Loucy (cell line): ENCODE measurements around the gene LRRFIP1.

Source experiments
- H2AFZ ChIP-seq: fragments of 200-600 bp; sonication (generic); 2 replicates; pipeline ENCODE4 v1.6.0; 2016; ENCODE audit warnings: antibody characterized with exemption, mild to moderate bottlenecking, low read length, moderate library complexity
- H3F3A ChIP-seq: fragments of 200-600 bp; 2 replicates; pipeline ENCODE4 v1.6.0; 2016; ENCODE audit warnings: antibody characterized with exemption, low read depth, mild to moderate bottlenecking
- H3K27me3 ChIP-seq: fragments of 200-600 bp; sonication (generic); 2 replicates; pipeline ENCODE4 v1.6.1; 2014; ENCODE audit warnings: low read length, mild to moderate bottlenecking; ENCODE audit not compliant: insufficient read depth, poor library complexity, severe bottlenecking
- H3K36me3 ChIP-seq: fragments of 200-600 bp; sonication (generic); 2 replicates; pipeline ENCODE4 v1.6.1; 2016; ENCODE audit warnings: low read length; ENCODE audit not compliant: insufficient read depth
- H3K4me1 ChIP-seq: fragments of 200-600 bp; sonication (generic); 2 replicates; pipeline ENCODE4 v1.5.1; 2014; ENCODE audit warnings: low read length, mild to moderate bottlenecking; ENCODE audit not compliant: insufficient read depth, poor library complexity, severe bottlenecking
- H3K4me2 ChIP-seq: fragments of 200-600 bp; sonication (generic); 2 replicates; pipeline ENCODE4 v1.6.0; 2014; ENCODE audit warnings: antibody characterized with exemption, low read length, low read depth, mild to moderate bottlenecking; ENCODE audit not compliant: poor library complexity, severe bottlenecking
- H3K4me3 ChIP-seq: fragments of 200-600 bp; sonication (generic); 2 replicates; pipeline ENCODE4 v1.5.1; 2014; ENCODE audit warnings: low read length, mild to moderate bottlenecking, mixed read lengths; ENCODE audit not compliant: poor library complexity, severe bottlenecking
- H3K79me2 ChIP-seq: fragments of 200-600 bp; sonication (generic); 2 replicates; pipeline ENCODE4 v1.6.1; 2014; ENCODE audit warnings: low read length; ENCODE audit not compliant: insufficient read depth
- H3K9ac ChIP-seq: fragments of 200-600 bp; sonication (generic); 2 replicates; pipeline ENCODE4 v1.6.0; 2014; ENCODE audit warnings: mild to moderate bottlenecking, low read depth, low read length, moderate library complexity; ENCODE audit not compliant: poor library complexity, severe bottlenecking
- H3K9me2 ChIP-seq: fragments of 200-600 bp; sonication (generic); replicated peaks from 2 replicates; pipeline ENCODE4 v1.6.1; 2016; ENCODE audit warnings: low read depth, low read length, mixed read lengths
- H3K9me3 ChIP-seq: fragments of 200-600 bp; sonication (generic); 2 replicates; pipeline ENCODE4 v1.6.1; 2014; ENCODE audit warnings: mild to moderate bottlenecking, antibody characterized with exemption, low read length, low read depth; ENCODE audit not compliant: insufficient read depth
- H4K20me1 ChIP-seq: fragments of 200-600 bp; sonication (generic); 2 replicates; pipeline ENCODE4 v1.6.0; 2014; ENCODE audit warnings: antibody characterized with exemption, low read length, mild to moderate bottlenecking; ENCODE audit not compliant: insufficient read depth, poor library complexity, severe bottlenecking
- CTCF ChIP-seq: fragments of 200-600 bp; sonication (generic); conservative IDR thresholded peaks from 2 replicates; pipeline ENCODE4 v1.5.1; 2014; ENCODE audit warnings: mild to moderate bottlenecking, antibody characterized with exemption, low read length
- EZH2phosphoT487 ChIP-seq: fragments of 200-600 bp; IDR thresholded peaks from 2 replicates; pipeline ENCODE4 v1.6.1; 2018; ENCODE audit warnings: antibody characterized with exemption, mild to moderate bottlenecking, moderate library complexity, borderline replicate concordance

Gene LRRFIP1

GRCh38 chr2:237714690-237715458 is 87.5 kb downstream of the LRRFIP1 start:
- TF ChIP-seq CTCF (no peak), EZH2phosphoT487 (no peak)
- Histone ChIP-seq H3K79me2 (peaks cover 98% of the 10 kb centered on the region), H3K27me3 (no peaks in the 10 kb centered on the region), H3K4me3 (no peak overlapping the region), H4K20me1 (peaks cover 77% of the 10 kb centered on the region), H3K4me1 (no peaks in the 10 kb centered on the region), H2AFZ (no peak overlapping the region), H3K9ac (no peak overlapping the region), H3K36me3 (peaks cover 61% of the 10 kb centered on the region; the same call in 1 of the 2 replicates), H3K9me2 (no peaks in the 10 kb centered on the region), H3F3A (no peaks in the 10 kb centered on the region), H3K4me2 (no peak overlapping the region), H3K9me3 (no peaks in the 10 kb centered on the region)

- Histone ChIP-seq H3K4me3 (no peak overlapping the region), H3K4me2 (no peak overlapping the region), H3K9ac (no peak overlapping the region), H2AFZ (no peak overlapping the region), H3K9me2 (no peaks in the 10 kb centered on the region), H3K9me3 (no peaks in the 10 kb centered on the region), H3F3A (no peaks in the 10 kb centered on the region), H3K27me3 (no peaks in the 10 kb centered on the region), H3K79me2 (peaks cover 99% of the 10 kb centered on the region), H3K36me3 (peaks cover 57% of the 10 kb centered on the region; the same call in 1 of the 2 replicates), H4K20me1 (peaks cover 73% of the 10 kb centered on the region), H3K4me1 (no peaks in the 10 kb centered on the region)
- TF ChIP-seq EZH2phosphoT487: no peak
- no peak for TF ChIP-seq CTCF
Observed at GRCh38 chr2:237715459-237715947, 88.1 kb downstream of the LRRFIP1 start.

- Histone ChIP-seq H3K4me1 (no peaks in the 10 kb centered on the region), H3K4me3 (no peak overlapping the region), H2AFZ (no peak overlapping the region), H3F3A (no peaks in the 10 kb centered on the region), H4K20me1 (peaks cover 73% of the 10 kb centered on the region), H3K9me3 (no peaks in the 10 kb centered on the region), H3K4me2 (no peak overlapping the region), H3K27me3 (no peaks in the 10 kb centered on the region), H3K36me3 (peaks cover 57% of the 10 kb centered on the region; the same call in 1 of the 2 replicates), H3K79me2 (peaks cover 99% of the 10 kb centered on the region), H3K9me2 (no peaks in the 10 kb centered on the region), H3K9ac (no peak overlapping the region)
- TF ChIP-seq CTCF (no peak), EZH2phosphoT487 (no peak)
Observed at GRCh38 chr2:237716011-237716410, 88.6 kb downstream of the LRRFIP1 start.
